GM21526 (cell line): ENCODE results near the gene ANKRD16.
"Not testable (repeated sequence)": the region's sequence is repeated elsewhere in the genome, so short reads cannot be mapped to it uniquely, and the experiment has no call there.

Experiments used
- ATAC-seq: cut with Tn5 transposase; IDR thresholded peaks from one replicate; pipeline ENCODE4 v1.9.1; 2021; ENCODE audit warnings: moderate library complexity; ENCODE audit not compliant: unreplicated experiment, low FRiP score

Gene ANKRD16

GRCh38 chr10:5882961-5883360 lies 6.7 kb downstream of the ANKRD16 start:
- ATAC-seq = no peak

- not testable (repeated sequence) for ATAC-seq
Measured at GRCh38 chr10:5877041-5877440, 12.7 kb downstream of the ANKRD16 start.

- ATAC-seq = no peak
Measured at GRCh38 chr10:5876181-5876768, 13.4 kb downstream of the ANKRD16 start.

GRCh38 chr10:5873515-5873995 lies 16.1 kb downstream of the ANKRD16 start:
- ATAC-seq = peak; percentile 72

- no peak for ATAC-seq
Measured at GRCh38 chr10:5871596-5871995, 18.1 kb downstream of the ANKRD16 start.

GRCh38 chr10:5869156-5869555 lies 20.5 kb downstream of the ANKRD16 start:
- no peak for ATAC-seq

- not testable (repeated sequence) for ATAC-seq
Measured at GRCh38 chr10:5868383-5868782, 21.3 kb downstream of the ANKRD16 start.

GRCh38 chr10:5867091-5867615 lies 22.5 kb downstream of the ANKRD16 start:
- not testable (repeated sequence) for ATAC-seq

- ATAC-seq = not testable (repeated sequence)
Measured at GRCh38 chr10:5866451-5867081, 23.1 kb downstream of the ANKRD16 start.

GRCh38 chr10:5862981-5863685 lies 26.6 kb downstream of the ANKRD16 start:
- ATAC-seq = not testable (repeated sequence)

- peak; percentile 95 for ATAC-seq
Measured at GRCh38 chr10:5862360-5862961, 27.2 kb downstream of the ANKRD16 start.

- ATAC-seq = no peak
Measured at GRCh38 chr10:5860066-5860465, 29.6 kb downstream of the ANKRD16 start.

- ATAC-seq = no peak
Measured at GRCh38 chr10:5858811-5859210, 30.9 kb downstream of the ANKRD16 start.

- no peak for ATAC-seq
Measured at GRCh38 chr10:5856701-5857004, 33.0 kb downstream of the ANKRD16 start.

- ATAC-seq = no peak
Measured at GRCh38 chr10:5855979-5856700, 33.6 kb downstream of the ANKRD16 start.

- ATAC-seq = no peak
Measured at GRCh38 chr10:5854131-5854475, 35.6 kb downstream of the ANKRD16 start.

- ATAC-seq = not testable (repeated sequence)
Measured at GRCh38 chr10:5846667-5847066, 43.0 kb downstream of the ANKRD16 start.

GRCh38 chr10:5844345-5845055 lies 45.2 kb downstream of the ANKRD16 start:
- ATAC-seq = no peak

- ATAC-seq = no peak
Measured at GRCh38 chr10:5843686-5844344, 45.9 kb downstream of the ANKRD16 start.
